Measurements from ENCODE around the gene DPEP2. TPM values are rescaled to one million over a fixed set of nuclear protein-coding genes. Genes with fewer than 3 reads are reported as not detected.

The DPEP2 gene
- total RNA-seq, 1 experiment from 2014 or later, result not detected

GRCh38 chr16:67988675-67989074 lies 10.6 kb downstream of the DPEP2 start:
- no peak overlapping the region for H2AFZ ChIP-seq (ENCODE audit: low read depth, low read length, poor library complexity, severe bottlenecking)
- no peak for ATAC-seq
- no TSS peak for BruUV-seq (replicated peaks)
- H3K4me3 ChIP-seq (replicated peaks in 1 of 2; ENCODE audit: low read depth in 1 of 2, low read length in 2 of 2), result no peak overlapping the region
- no peaks in the 10 kb centered on the region for H3K79me2 ChIP-seq (ENCODE audit: insufficient read depth, low read length)
- peaks cover 5 to 9% of the 10 kb centered on the region in 2 experiments; a peak in 3 of 4 replicates for H3K4me1 ChIP-seq (ENCODE audit: control insufficient read depth in 1 of 2, insufficient read depth in 2 of 2, low read length in 2 of 2)
- TF ChIP-seq ZNF274 (IDR thresholded peaks at IDR 0.05; ENCODE audit: low read depth, low read length) (no peak), TCF7L2 (IDR thresholded peaks at IDR 0.05; ENCODE audit: borderline replicate concordance, extremely low read depth, insufficient read depth, insufficient read length) (no peak)
- ChIA-PET RAD21 (ENCODE audit: low non-redundant PET in 1 of 2, low total read pairs in 2 of 2, uncharacterized antibody in 2 of 2, unreplicated experiment in 2 of 2) (no interaction called here), CTCF (no interaction called here), POLR2A (no interaction called here)
- H3K27ac ChIP-seq (ENCODE audit: low read depth, low read length), result no peak overlapping the region
- H3K9ac ChIP-seq (ENCODE audit: low read length), result no peak overlapping the region
- H3K9me2 ChIP-seq (ENCODE audit: insufficient read depth), result no peaks in the 10 kb centered on the region
- H3K36me3 ChIP-seq (ENCODE audit: control insufficient read depth in 1 of 2, insufficient read depth in 2 of 2, low read length in 2 of 2), result no peaks in the 10 kb centered on the region
- no peaks in the 10 kb centered on the region for H3K9me3 ChIP-seq (ENCODE audit: control insufficient read depth in 1 of 2, insufficient read depth in 1 of 2, low read depth in 1 of 2, low read length in 2 of 2)
- H4K20me1 ChIP-seq (ENCODE audit: insufficient read depth), result no peaks in the 10 kb centered on the region
- intact Hi-C loops (cut with micrococcal nuclease), result no loop called here
- H3K4me2 ChIP-seq (ENCODE audit: low read length), result no peak overlapping the region
- H3K27me3 ChIP-seq (ENCODE audit: insufficient read depth, low read length), result no peaks in the 10 kb centered on the region
- no peak for DNase-seq (ENCODE audit: low read depth, low spot score)

GRCh38 chr16:67987460-67988160 lies 11.7 kb downstream of the DPEP2 start:
- DNase-seq (ENCODE audit: low read depth, low spot score) (no peak), ATAC-seq (no peak)
- Histone ChIP-seq H3K79me2 (ENCODE audit: insufficient read depth, low read length) (no peaks in the 10 kb centered on the region), H3K27ac (ENCODE audit: low read depth, low read length) (no peak overlapping the region), H3K4me2 (ENCODE audit: low read length) (no peak overlapping the region), H3K4me3 (replicated peaks in 1 of 2; ENCODE audit: low read depth in 1 of 2, low read length in 2 of 2) (no peak overlapping the region), H3K27me3 (ENCODE audit: insufficient read depth, low read length) (no peaks in the 10 kb centered on the region), H4K20me1 (ENCODE audit: insufficient read depth) (no peaks in the 10 kb centered on the region), H3K36me3 (ENCODE audit: control insufficient read depth in 1 of 2, insufficient read depth in 2 of 2, low read length in 2 of 2) (no peaks in the 10 kb centered on the region), H2AFZ (ENCODE audit: low read depth, low read length, poor library complexity, severe bottlenecking) (no peak overlapping the region), H3K9me3 (ENCODE audit: control insufficient read depth in 1 of 2, insufficient read depth in 1 of 2, low read depth in 1 of 2, low read length in 2 of 2) (no peaks in the 10 kb centered on the region), H3K4me1 (ENCODE audit: control insufficient read depth in 1 of 2, insufficient read depth in 2 of 2, low read length in 2 of 2) (no peaks in the 10 kb centered on the region), H3K9ac (ENCODE audit: low read length) (no peak overlapping the region), H3K9me2 (ENCODE audit: insufficient read depth) (no peaks in the 10 kb centered on the region)
- CTCF ChIA-PET, result interaction anchor here (0.6 kb wide), 1 partner anchor 53 kb away, joined by 3 read pairs; no protein-coding TSS in a partner anchor
- intact Hi-C loops (cut with micrococcal nuclease), result no loop called here
- no peak for TF ChIP-seq YY1 (IDR thresholded peaks at IDR 0.05; ENCODE audit: extremely low read depth, insufficient replicate concordance, low read depth, low read length)
- TF ChIP-seq CEBPB (IDR thresholded peaks at IDR 0.05; ENCODE audit: low read depth), result no peak
- TF ChIP-seq SP1 (IDR thresholded peaks at IDR 0.05; ENCODE audit: low read depth), result no peak
- TF ChIP-seq, protein P1, sequence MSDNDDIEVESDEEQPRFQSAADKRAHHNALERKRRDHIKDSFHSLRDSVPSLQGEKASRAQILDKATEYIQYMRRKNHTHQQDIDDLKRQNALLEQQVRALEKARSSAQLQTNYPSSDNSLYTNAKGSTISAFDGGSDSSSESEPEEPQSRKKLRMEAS (IDR thresholded peaks at IDR 0.05), result no peak
- TF ChIP-seq, protein P2, sequence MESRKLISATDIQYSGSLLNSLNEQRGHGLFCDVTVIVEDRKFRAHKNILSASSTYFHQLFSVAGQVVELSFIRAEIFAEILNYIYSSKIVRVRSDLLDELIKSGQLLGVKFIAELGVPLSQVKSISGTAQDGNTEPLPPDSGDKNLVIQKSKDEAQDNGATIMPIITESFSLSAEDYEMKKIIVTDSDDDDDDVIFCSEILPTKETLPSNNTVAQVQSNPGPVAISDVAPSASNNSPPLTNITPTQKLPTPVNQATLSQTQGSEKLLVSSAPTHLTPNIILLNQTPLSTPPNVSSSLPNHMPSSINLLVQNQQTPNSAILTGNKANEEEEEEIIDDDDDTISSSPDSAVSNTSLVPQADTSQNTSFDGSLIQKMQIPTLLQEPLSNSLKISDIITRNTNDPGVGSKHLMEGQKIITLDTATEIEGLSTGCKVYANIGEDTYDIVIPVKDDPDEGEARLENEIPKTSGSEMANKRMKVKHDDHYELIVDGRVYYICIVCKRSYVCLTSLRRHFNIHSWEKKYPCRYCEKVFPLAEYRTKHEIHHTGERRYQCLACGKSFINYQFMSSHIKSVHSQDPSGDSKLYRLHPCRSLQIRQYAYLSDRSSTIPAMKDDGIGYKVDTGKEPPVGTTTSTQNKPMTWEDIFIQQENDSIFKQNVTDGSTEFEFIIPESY (IDR thresholded peaks at IDR 0.05; ENCODE audit: extremely low read depth, insufficient replicate concordance, low read length), result no peak
- TF ChIP-seq ATF3 (IDR thresholded peaks at IDR 0.05), result no peak
- TF ChIP-seq SRF (IDR thresholded peaks at IDR 0.05; ENCODE audit: low read depth), result no peak
- TF ChIP-seq EZH2 (IDR thresholded peaks at IDR 0.05), result no peak
- TF ChIP-seq RAD21 (IDR thresholded peaks at IDR 0.05; ENCODE audit: low read depth), result no peak
- TF ChIP-seq SIN3A (IDR thresholded peaks at IDR 0.05; ENCODE audit: low read depth), result no peak
- no peak for TF ChIP-seq ZFX (IDR thresholded peaks at IDR 0.05)
- TF ChIP-seq TCF7L2 (IDR thresholded peaks at IDR 0.05; ENCODE audit: borderline replicate concordance, extremely low read depth, insufficient read depth, insufficient read length), result no peak
- no peak for TF ChIP-seq ELF1 (IDR thresholded peaks at IDR 0.05; ENCODE audit: borderline replicate concordance, low read depth)
- TF ChIP-seq, protein P3, sequence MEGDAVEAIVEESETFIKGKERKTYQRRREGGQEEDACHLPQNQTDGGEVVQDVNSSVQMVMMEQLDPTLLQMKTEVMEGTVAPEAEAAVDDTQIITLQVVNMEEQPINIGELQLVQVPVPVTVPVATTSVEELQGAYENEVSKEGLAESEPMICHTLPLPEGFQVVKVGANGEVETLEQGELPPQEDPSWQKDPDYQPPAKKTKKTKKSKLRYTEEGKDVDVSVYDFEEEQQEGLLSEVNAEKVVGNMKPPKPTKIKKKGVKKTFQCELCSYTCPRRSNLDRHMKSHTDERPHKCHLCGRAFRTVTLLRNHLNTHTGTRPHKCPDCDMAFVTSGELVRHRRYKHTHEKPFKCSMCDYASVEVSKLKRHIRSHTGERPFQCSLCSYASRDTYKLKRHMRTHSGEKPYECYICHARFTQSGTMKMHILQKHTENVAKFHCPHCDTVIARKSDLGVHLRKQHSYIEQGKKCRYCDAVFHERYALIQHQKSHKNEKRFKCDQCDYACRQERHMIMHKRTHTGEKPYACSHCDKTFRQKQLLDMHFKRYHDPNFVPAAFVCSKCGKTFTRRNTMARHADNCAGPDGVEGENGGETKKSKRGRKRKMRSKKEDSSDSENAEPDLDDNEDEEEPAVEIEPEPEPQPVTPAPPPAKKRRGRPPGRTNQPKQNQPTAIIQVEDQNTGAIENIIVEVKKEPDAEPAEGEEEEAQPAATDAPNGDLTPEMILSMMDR (IDR thresholded peaks at IDR 0.05 in 2 of 3, conservative IDR thresholded peaks at IDR 0.05 in 1 of 3; ENCODE audit: borderline replicate concordance in 1 of 3, insufficient read depth in 1 of 3, low read depth in 2 of 3, low read length in 2 of 3), result no peak
- RAD21 ChIA-PET (ENCODE audit: low non-redundant PET in 1 of 2, low total read pairs in 2 of 2, uncharacterized antibody in 2 of 2, unreplicated experiment in 2 of 2), result no interaction called here
- no TSS peak for BruUV-seq (replicated peaks)
- POLR2A ChIA-PET, result no interaction called here
